HT-29 (cell line): ENCODE data around the gene NFE2L1. TPM values are rescaled to one million over a fixed set of nuclear protein-coding genes. Genes with fewer than 3 reads are reported as not detected.

Experiments used
- DNase-seq: peaks from one replicate; pipeline ENCODE4 v3.0.0-alpha.2; 2015; ENCODE audit warnings: low spot score
- small RNA-seq: library from RNA; depleted of rRNA; stranded (forward); fragments of <200 nt; gene quantifications from one replicate; pipeline ENCODE3, GENCODE V24; 2014
- total RNA-seq: library from RNA; depleted of rRNA; stranded (reverse); fragments of >200 nt; shearing (Covaris generic); gene quantifications from 2 replicates; pipeline ENCODE4 v1.2.3, GENCODE V29; 2014; rRNA removed

Gene NFE2L1
- total RNA-seq, 1 experiment from 2014 or later: 39.5 TPM

DNA sequence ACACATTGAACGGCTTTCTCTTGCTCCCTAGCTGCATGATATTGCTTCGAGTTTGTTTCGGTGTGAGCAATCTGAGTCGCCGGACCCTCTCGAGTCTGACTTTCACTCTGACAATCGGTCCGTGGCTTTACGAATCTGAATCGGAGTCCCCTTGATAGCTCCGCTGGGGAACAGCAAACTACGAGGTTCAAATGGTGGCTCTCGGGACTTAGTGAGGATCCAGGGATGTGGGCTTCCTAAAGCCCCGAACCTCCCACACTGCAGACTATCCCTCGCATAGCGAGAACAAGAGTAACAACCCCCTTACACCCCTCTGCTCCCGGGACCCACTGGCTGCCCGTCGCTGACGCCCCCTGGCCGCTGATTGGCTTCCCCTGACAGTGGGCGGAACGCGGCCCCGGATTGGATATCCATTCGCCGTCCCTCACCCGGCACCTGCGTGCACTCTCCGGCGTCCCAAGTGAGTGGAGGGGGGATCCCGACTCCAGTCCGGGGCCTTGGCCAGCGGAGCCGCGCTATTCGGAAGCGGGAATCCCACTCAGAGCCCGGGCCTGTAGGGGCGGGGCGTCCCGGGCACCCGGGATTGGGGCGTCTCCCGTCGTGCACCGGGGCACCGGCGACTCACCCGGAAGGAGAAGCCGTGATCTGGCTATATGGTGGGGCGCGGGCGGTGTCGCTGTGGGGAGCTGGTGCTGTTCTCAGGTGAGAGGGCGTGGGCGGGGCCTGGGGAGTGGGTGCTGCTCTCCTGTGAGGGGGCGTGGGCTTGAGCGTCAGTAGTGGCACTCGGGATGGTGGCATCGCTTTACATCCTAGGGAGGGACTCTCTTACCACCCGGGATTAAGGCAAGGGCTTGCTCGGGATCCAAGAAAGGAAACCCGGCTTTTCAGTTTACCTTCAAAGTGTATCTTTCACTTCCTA is 59.2 kb downstream of the NFE2L1 start, which contains the start of gene SNX11:
SNX11 (plus strand) TSS at position 630 of the 919 bp plus-strand sequence. CDS start 4,278 bp downstream, outside the sequence.
- peak; percentile 91 for DNase-seq

DNA sequence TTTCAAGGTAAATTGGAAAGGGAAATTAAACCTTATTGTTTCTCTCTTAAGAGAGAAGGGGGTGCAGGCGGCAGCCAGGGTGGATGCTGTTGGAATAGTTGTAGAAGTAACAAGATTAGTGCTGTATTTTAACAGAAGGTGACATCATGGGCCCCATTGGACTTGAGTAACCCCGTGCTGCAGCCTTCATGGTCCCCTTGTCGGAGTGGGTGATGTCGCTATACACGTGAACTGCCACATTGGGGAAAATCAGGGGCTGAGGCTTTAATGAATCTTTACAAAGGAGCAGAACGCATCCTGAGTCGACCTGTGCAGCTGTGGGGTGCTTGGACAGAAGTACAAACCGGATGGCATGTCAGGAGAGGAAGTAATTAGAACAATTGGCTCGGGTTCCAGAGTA is 62.6 kb downstream of the NFE2L1 start:
- no peak for DNase-seq

Small RNAs within 50 kb of the gene (small RNA-seq; reads per million reads assigned to genes)
- not detected for gene AC004477.2
- gene MIR152: not detected
- not detected for gene RNU6-1201P

Other genes with a start within 250 kb of the NFE2L1 start
- gene OSBPL7, start 226.6 kb upstream of the NFE2L1 start, total RNA-seq: 18.7 and 21.6 TPM in 2 replicates
- 47.6 and 52.9 TPM in 2 replicates for gene MRPL10, start 216.8 kb upstream of the NFE2L1 start, total RNA-seq
- 0.10 TPM in 1 of 2 replicates, not detected in the other for gene LRRC46, start 216.7 kb upstream of the NFE2L1 start, total RNA-seq
- 27.3 and 29.2 TPM in 2 replicates for gene SCRN2, start 207.1 kb upstream of the NFE2L1 start, total RNA-seq
- gene SP6, start 197.2 kb upstream of the NFE2L1 start, total RNA-seq: 11.2 and 12.5 TPM in 2 replicates
- 6.5 and 7.9 TPM in 2 replicates for gene SP2, start 152.1 kb upstream of the NFE2L1 start, total RNA-seq
- gene PNPO, start 106.8 kb upstream of the NFE2L1 start, total RNA-seq: 26.4 and 28.4 TPM in 2 replicates
- 54.3 and 59.6 TPM in 2 replicates for gene PRR15L, start 90.5 kb upstream of the NFE2L1 start, total RNA-seq
- 132 and 142 TPM in 2 replicates for gene CDK5RAP3, start 77.2 kb upstream of the NFE2L1 start, total RNA-seq
- 0.89 and 4.2 TPM in 2 replicates for gene COPZ2, start 10.6 kb upstream of the NFE2L1 start, total RNA-seq
- 33.8 and 39.5 TPM in 2 replicates for gene CBX1, start 53.1 kb downstream of the NFE2L1 start, total RNA-seq
- 15.7 and 16.4 TPM in 2 replicates for gene SNX11, start 59.4 kb downstream of the NFE2L1 start, total RNA-seq